ENCODE results near the gene RTN1.

Gene RTN1

GRCh38 chr14:59819446-59820088 lies 51.0 kb downstream of the RTN1 start:
- TF ChIP-seq, protein P1, sequence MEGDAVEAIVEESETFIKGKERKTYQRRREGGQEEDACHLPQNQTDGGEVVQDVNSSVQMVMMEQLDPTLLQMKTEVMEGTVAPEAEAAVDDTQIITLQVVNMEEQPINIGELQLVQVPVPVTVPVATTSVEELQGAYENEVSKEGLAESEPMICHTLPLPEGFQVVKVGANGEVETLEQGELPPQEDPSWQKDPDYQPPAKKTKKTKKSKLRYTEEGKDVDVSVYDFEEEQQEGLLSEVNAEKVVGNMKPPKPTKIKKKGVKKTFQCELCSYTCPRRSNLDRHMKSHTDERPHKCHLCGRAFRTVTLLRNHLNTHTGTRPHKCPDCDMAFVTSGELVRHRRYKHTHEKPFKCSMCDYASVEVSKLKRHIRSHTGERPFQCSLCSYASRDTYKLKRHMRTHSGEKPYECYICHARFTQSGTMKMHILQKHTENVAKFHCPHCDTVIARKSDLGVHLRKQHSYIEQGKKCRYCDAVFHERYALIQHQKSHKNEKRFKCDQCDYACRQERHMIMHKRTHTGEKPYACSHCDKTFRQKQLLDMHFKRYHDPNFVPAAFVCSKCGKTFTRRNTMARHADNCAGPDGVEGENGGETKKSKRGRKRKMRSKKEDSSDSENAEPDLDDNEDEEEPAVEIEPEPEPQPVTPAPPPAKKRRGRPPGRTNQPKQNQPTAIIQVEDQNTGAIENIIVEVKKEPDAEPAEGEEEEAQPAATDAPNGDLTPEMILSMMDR (IDR thresholded peaks at IDR 0.05) = no peak

DNA sequence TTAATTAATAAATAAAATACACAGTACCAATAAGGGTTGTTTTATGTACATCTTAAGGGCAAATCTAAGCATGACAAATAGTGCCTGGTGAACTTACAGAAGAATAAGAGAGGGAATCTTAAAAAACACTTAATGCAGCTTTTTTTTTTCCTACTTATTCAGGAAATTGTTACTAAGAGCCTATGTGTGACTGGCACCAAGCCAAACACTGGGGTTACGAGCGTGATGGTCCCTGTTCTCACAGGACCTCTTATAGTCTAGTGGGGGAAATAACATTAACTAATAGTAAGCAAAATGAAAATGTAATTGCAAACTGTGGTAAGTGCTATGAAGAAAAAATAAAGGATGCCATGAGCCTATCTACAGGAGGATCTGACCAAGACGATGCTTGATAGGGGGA lies 53.6 kb downstream of the RTN1 start:
- TF ChIP-seq, protein P1 (IDR thresholded peaks at IDR 0.05) = no peak

GRCh38 chr14:59814988-59815387 lies 55.6 kb downstream of the RTN1 start:
- TF ChIP-seq, protein P1 (IDR thresholded peaks at IDR 0.05) = no peak

GRCh38 chr14:59811815-59812214 lies 58.8 kb downstream of the RTN1 start:
- TF ChIP-seq, protein P1 (IDR thresholded peaks at IDR 0.05) = no peak

- TF ChIP-seq, protein P1 (IDR thresholded peaks at IDR 0.05) = no peak
These were observed 59.5 kb downstream of the RTN1 start for GRCh38 chr14:59811073-59811472.

DNA sequence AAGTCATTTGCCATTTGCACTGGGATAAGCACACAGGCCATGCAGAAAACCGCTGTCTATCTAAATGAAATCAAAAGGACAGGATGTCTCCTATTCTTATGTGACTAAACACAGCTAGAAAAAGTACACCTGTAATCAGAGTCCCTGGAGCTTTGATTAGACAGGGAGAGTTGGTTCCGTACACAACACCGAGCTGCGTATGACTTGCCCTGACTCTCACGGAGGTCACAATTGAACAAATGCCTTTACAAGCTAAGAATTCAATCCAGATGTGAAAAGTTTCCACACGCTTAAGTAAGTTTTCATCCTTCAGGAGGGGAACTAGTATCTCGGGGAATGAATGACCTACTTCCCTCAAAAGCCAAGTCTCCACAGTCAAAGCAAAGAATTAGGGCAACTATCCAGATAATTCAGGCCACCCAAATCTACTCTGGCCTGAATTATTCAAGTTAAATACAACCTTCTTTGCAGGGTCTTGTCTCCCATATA lies 67.5 kb downstream of the RTN1 start:
- TF ChIP-seq, protein P1 (IDR thresholded peaks at IDR 0.05) = no peak

DNA sequence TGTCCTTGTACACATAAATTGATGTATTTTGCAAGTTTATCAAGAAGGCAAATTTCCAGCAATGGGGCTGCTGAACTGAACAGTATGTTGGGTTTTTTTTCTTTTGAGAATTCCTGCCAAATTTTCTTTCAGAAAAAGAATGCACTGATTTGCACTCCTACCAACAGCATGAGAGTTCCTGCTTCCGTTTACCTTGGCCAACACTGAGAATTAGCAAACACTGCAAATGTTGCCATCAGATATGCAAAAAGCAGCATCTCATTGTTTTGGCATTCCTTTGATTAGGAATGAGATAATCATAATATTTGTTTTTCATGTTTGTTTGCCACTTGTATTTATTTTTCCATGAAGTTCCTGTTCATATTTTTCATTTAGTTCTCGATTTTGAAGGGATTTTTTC lies 82.4 kb downstream of the RTN1 start:
- TF ChIP-seq, protein P1 (IDR thresholded peaks at IDR 0.05) = no peak

Measured in LNCAP (cell line).